GM18951 (cell line): ENCODE results near the gene CD300C.

ENCODE experiments used
- POLR2A ChIP-seq: IDR thresholded peaks from 4 replicates; pipeline ENCODE4 v1.6.1; 2011; ENCODE audit warnings: mild to moderate bottlenecking; ENCODE audit not compliant: insufficient read length, insufficient read depth; ENCODE audit errors: extremely low read depth
- in situ Hi-C: fragments of 300-500 bp; cut with MboI; formaldehyde crosslinking; loops from one replicate; pipeline ENCODE4 v1.12.0; 2022; ENCODE audit warnings: low sequenced_read_pairs, mixed read lengths, inconsistent platforms; ENCODE audit not compliant: unreplicated experiment

CD300C gene

DNA sequence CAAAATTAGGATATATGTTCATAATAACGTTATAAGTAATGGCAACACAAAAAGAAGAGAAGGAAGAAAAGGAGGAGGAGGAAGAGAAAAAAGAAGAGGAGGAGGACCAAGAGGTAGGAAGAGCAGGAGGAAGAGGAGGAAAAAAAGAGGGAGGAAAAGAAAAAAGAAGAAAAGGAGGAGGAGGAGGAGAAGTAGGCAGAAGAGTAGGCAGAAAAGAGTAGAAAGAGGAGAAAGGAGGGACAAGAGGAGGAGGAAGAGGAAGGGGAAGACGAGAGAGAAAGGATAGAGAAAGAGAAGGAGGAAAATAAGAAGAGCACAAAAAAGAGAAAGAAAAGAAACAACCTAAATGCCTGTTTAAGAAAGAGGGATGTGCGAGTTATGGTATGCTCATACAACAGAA lies 9.0 kb downstream of the CD300C start:
- TF ChIP-seq POLR2A, result no peak
- in situ Hi-C loops, result no loop called here

DNA sequence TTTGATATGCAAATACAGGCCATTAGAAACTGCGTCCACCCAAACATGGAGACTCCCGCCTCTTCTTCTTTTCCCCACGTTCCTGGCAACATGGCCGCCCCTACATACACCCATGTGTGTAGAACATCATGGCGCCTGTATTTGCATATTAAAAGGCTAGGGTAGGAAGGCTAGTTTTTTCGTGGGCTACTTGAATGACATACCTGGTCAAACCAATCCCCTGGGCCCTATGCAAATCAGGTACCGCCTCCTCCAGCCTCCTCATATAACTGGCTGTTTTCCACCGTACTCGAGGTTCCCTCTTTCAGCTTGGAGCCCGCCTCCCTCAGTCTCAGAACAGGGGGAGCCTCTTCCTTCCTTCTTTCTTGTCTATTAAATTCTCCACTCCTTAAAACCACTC lies 13.8 kb downstream of the CD300C start:
- TF ChIP-seq POLR2A, result peak; percentile 25
- in situ Hi-C loops, result no loop called here

- in situ Hi-C loops, result no loop called here
- no peak for TF ChIP-seq POLR2A
Measured at GRCh38 chr17:74531231-74531761, 14.6 kb downstream of the CD300C start, which contains the start of gene CD300LB. Gene CD300LB, minus strand, starts transcription at chr17:74531475. Its CDS starts 125 bp downstream, at chr17:74531350.

DNA sequence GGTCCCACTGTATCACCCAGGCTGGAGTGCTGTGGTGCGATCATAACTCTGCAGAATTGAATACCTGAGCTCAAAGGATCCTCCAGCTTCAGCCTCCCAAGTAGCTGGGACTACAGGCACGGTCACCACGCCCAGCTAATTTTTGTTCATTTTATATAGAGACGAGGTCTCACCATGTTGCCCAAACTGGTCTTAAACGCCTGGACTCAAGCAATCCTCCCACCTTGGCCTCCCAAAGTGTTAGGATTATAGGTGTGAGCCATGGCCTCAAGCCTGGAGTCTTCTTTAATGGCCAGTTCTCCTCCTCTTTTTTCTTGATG lies 15.1 kb downstream of the CD300C start:
- in situ Hi-C loops, result no loop called here
- TF ChIP-seq POLR2A, result no peak

- in situ Hi-C loops, result no loop called here
- TF ChIP-seq POLR2A, result no peak
Measured at GRCh38 chr17:74529243-74529642, 16.7 kb downstream of the CD300C start.

- no peak for TF ChIP-seq POLR2A
Measured at GRCh38 chr17:74528491-74529199, 17.3 kb downstream of the CD300C start.

DNA sequence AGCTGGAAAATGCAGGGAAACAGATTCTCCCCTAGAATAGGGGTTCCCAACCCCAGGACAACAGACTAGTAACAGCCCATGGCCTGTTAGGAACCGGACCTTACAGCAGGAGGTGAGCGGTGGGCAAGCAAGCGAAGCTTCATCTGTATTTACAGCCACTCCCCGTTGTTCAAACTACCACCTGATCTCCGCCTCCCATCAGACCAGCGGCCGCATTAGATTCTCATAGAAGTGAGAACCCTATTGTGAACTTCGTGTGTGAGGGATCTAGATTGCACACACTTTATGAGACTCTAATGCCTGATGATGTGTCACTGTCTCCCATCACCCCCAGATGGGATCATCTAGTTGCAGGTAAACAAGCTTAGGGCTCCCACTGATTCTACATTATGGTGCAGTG lies 18.2 kb downstream of the CD300C start:
- no peak for TF ChIP-seq POLR2A
- in situ Hi-C loops, result no loop called here

More at GRCh38 chr17:74528491-74529199, 17.3 kb downstream of the CD300C start:
- in situ Hi-C loops, result no loop called here

- TF ChIP-seq POLR2A, result no peak
Measured at GRCh38 chr17:74527081-74527480, 18.8 kb downstream of the CD300C start.

GRCh38 chr17:74526681-74527080 lies 19.2 kb downstream of the CD300C start:
- TF ChIP-seq POLR2A, result no peak
- in situ Hi-C loops, result no loop called here

More at GRCh38 chr17:74527081-74527480, 18.8 kb downstream of the CD300C start:
- in situ Hi-C loops, result no loop called here

- TF ChIP-seq POLR2A, result no peak
- in situ Hi-C loops, result no loop called here
Measured at GRCh38 chr17:74525781-74526288, 20.1 kb downstream of the CD300C start.

GRCh38 chr17:74525465-74525725 lies 20.5 kb downstream of the CD300C start:
- in situ Hi-C loops, result no loop called here
- TF ChIP-seq POLR2A, result no peak

- in situ Hi-C loops, result no loop called here
- no peak for TF ChIP-seq POLR2A
Measured at GRCh38 chr17:74524653-74525464, 21.1 kb downstream of the CD300C start.

DNA sequence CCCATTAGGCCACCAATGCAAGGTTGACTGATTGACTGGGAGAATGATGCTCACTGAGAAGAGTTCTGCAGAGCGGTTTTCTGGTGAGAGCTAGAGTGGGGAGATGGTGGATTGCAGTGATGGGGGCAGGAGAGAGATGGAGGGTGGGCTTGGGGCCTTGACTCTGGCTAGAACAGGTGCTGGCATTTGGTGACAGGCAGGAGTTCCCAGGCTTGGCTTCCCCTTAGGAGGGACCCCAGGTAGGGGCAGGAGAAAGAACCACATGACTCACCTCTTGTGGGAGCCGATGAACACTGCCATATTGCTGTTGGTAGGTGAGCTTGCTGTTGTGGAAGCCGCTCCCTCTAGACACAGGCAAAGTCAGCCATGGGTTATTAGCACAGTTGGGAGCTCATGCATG lies 22.6 kb downstream of the CD300C start:
- TF ChIP-seq POLR2A, result no peak
- in situ Hi-C loops, result no loop called here
